ENCODE measurements around the gene FUOM. TPM values are rescaled to one million over a fixed set of nuclear protein-coding genes. Genes with fewer than 3 reads are reported as not detected.

Gene FUOM
- total and polyA plus RNA-seq, 9 donors, result 5.6 to 12.1 (median 8.0) TPM

DNA sequence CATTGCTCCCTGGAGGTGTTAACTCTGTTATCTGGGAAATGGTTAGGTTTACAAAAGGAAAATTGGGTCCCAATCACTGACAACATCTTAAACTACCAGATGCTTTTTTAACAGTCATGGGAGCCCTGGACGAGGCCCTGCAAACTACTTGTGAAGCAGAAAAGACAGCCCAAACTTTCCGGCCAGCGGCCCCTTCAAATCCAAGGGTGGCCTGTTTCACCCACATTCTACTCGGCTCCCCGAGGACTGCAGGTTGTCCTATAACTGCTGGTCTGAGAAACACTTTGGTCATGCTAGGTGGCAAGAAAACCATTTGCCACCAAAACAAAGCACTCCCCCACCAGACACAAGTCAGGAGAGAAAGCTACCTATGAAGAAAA is 51.7 kb downstream of the FUOM start:
- no peak overlapping the region for H3K4me3 ChIP-seq (ENCODE audit: low read length)
- peaks cover 37% of the 10 kb centered on the region for H3K36me3 ChIP-seq (ENCODE audit: control insufficient read depth, insufficient read depth, low read length)
- WGBS (ENCODE audit: insufficient coverage), result 82% methylated on average over 1 of the region's 5 CpGs
- no peak for DNase-seq
- H3K27me3 ChIP-seq (ENCODE audit: control insufficient read depth, insufficient read depth, low read length), result no peaks in the 10 kb centered on the region
- no peaks in the 10 kb centered on the region for H3K9me3 ChIP-seq (replicated peaks; ENCODE audit: control insufficient read depth, low read depth, low read length)
- peaks cover 16% of the 10 kb centered on the region for H3K4me1 ChIP-seq (ENCODE audit: control insufficient read depth, insufficient read depth, low read length)
- H3K27ac ChIP-seq (ENCODE audit: low read length), result no peak overlapping the region

Other genes starting within 250 kb of the FUOM start
- gene KNDC1, start 197.8 kb downstream of the FUOM start, total RNA-seq, result 2.7 TPM
- gene KNDC1, start 197.8 kb downstream of the FUOM start, polyA plus RNA-seq (ENCODE audit: insufficient read depth in 1 of 8, insufficient read length in 8 of 8, low replicate concordance in 1 of 8), result 1 to 10 TPM; 1.5 to 9.8 (median 4.5) TPM
- gene UTF1, start 127.8 kb downstream of the FUOM start, total RNA-seq, result not detected
- gene UTF1, start 127.8 kb downstream of the FUOM start, polyA plus RNA-seq (ENCODE audit: insufficient read depth in 1 of 8, insufficient read length in 8 of 8, low replicate concordance in 1 of 8), result not detected
- gene VENTX, start 120.2 kb downstream of the FUOM start, total RNA-seq, result 0.04 TPM
- gene VENTX, start 120.2 kb downstream of the FUOM start, polyA plus RNA-seq (ENCODE audit: insufficient read depth in 1 of 8, insufficient read length in 8 of 8, low replicate concordance in 1 of 8), result under 1 TPM; 0.11 to 0.24 (median 0.17) TPM
- gene ADAM8, start 81.2 kb downstream of the FUOM start, total RNA-seq, result 1.4 TPM
- gene ADAM8, start 81.2 kb downstream of the FUOM start, polyA plus RNA-seq (ENCODE audit: insufficient read depth in 1 of 8, insufficient read length in 8 of 8, low replicate concordance in 1 of 8), result 1 to 10 TPM; 1.4 to 3.0 (median 2.0) TPM
- 38.0 TPM for gene TUBGCP2, start 49.1 kb downstream of the FUOM start, total RNA-seq
- 10 to 100 TPM; 33.6 to 51.2 (median 39.8) TPM for gene TUBGCP2, start 49.1 kb downstream of the FUOM start, polyA plus RNA-seq (ENCODE audit: insufficient read depth in 1 of 8, insufficient read length in 8 of 8, low replicate concordance in 1 of 8)
- 22.3 TPM for gene ZNF511, start 49.1 kb downstream of the FUOM start, total RNA-seq
- gene ZNF511, start 49.1 kb downstream of the FUOM start, polyA plus RNA-seq (ENCODE audit: insufficient read depth in 1 of 8, insufficient read length in 8 of 8, low replicate concordance in 1 of 8), result 10 to 100 TPM; 30.8 to 43.9 (median 37.4) TPM
- not detected for gene CALY, start 21.1 kb downstream of the FUOM start, total RNA-seq
- gene CALY, start 21.1 kb downstream of the FUOM start, polyA plus RNA-seq (ENCODE audit: insufficient read depth in 1 of 8, insufficient read length in 8 of 8, low replicate concordance in 1 of 8), result under 1 TPM in 2 of 8 donors, not detected in 6; 0.08 to 0.16 TPM
- not detected for gene PRAP1, start 10.6 kb downstream of the FUOM start, total RNA-seq
- 1 to 10 TPM in 1 of 8 donors, under 1 TPM in 2, not detected in 5; 0.21 to 3.7 (median 0.36) TPM for gene PRAP1, start 10.6 kb downstream of the FUOM start, polyA plus RNA-seq (ENCODE audit: insufficient read depth in 1 of 8, insufficient read length in 8 of 8, low replicate concordance in 1 of 8)
- gene ECHS1, start 15.3 kb upstream of the FUOM start, total RNA-seq, result 109 TPM
- 100 to 1,000 TPM; 107 to 147 (median 128) TPM for gene ECHS1, start 15.3 kb upstream of the FUOM start, polyA plus RNA-seq (ENCODE audit: insufficient read depth in 1 of 8, insufficient read length in 8 of 8, low replicate concordance in 1 of 8)
- 3.4 TPM for gene PAOX, start 21.2 kb upstream of the FUOM start, total RNA-seq
- gene PAOX, start 21.2 kb upstream of the FUOM start, polyA plus RNA-seq (ENCODE audit: insufficient read depth in 1 of 8, insufficient read length in 8 of 8, low replicate concordance in 1 of 8), result 1 to 10 TPM; 2.7 to 4.9 (median 3.8) TPM
- 22.7 TPM for gene MTG1, start 36.1 kb upstream of the FUOM start, total RNA-seq
- 10 to 100 TPM; 34.0 to 52.3 (median 41.1) TPM for gene MTG1, start 36.1 kb upstream of the FUOM start, polyA plus RNA-seq (ENCODE audit: insufficient read depth in 1 of 8, insufficient read length in 8 of 8, low replicate concordance in 1 of 8)
- gene SPRN, start 66.6 kb upstream of the FUOM start, total RNA-seq, result 0.53 TPM
- 1 to 10 TPM; 3.4 to 4.4 (median 3.9) TPM for gene SPRN, start 66.6 kb upstream of the FUOM start, polyA plus RNA-seq (ENCODE audit: insufficient read depth in 1 of 8, insufficient read length in 8 of 8, low replicate concordance in 1 of 8)
- gene SCART1, start 95.9 kb upstream of the FUOM start, total RNA-seq, result 1.5 TPM
- gene SCART1, start 95.9 kb upstream of the FUOM start, polyA plus RNA-seq (ENCODE audit: insufficient read depth in 1 of 8, insufficient read length in 8 of 8, low replicate concordance in 1 of 8), result 1 to 10 TPM in 5 of 8 donors, under 1 TPM in 3; 0.53 to 1.9 (median 1.4) TPM
- 0.98 TPM for gene CYP2E1, start 169.3 kb upstream of the FUOM start, total RNA-seq
- gene CYP2E1, start 169.3 kb upstream of the FUOM start, polyA plus RNA-seq (ENCODE audit: insufficient read depth in 1 of 8, insufficient read length in 8 of 8, low replicate concordance in 1 of 8), result 1 to 10 TPM in 5 of 8 donors, under 1 TPM in 3; 0.25 to 1.9 (median 1.3) TPM
- 0.13 TPM for gene SYCE1, start 207.6 kb upstream of the FUOM start, total RNA-seq
- gene SYCE1, start 207.6 kb upstream of the FUOM start, polyA plus RNA-seq (ENCODE audit: insufficient read depth in 1 of 8, insufficient read length in 8 of 8, low replicate concordance in 1 of 8), result under 1 TPM; 0.11 to 0.56 (median 0.33) TPM